MM.1S (cell line): ENCODE data around the gene ARHGAP26.

Experiments
- EZH2 ChIP-seq: fragments of 300-600 bp; sonication (generic); optimal IDR thresholded peaks from 2 replicates; pipeline ENCODE3; 2017; ENCODE audit warnings: low read depth, mild to moderate bottlenecking, antibody characterized with exemption, low read length, mixed read lengths
- EZH2phosphoT487 ChIP-seq: fragments of 300-600 bp; sonication (generic); IDR thresholded peaks from 2 replicates; pipeline ENCODE4 v1.6.1; 2018; ENCODE audit warnings: antibody characterized with exemption, low read length
- TF ChIP-seq, protein P1 (sequence below): fragments of 300-600 bp; sonication (generic); IDR thresholded peaks from 2 replicates; pipeline ENCODE4 v1.5.1; 2016; ENCODE audit warnings: antibody characterized with exemption, low read length, mixed read lengths

DNA sequence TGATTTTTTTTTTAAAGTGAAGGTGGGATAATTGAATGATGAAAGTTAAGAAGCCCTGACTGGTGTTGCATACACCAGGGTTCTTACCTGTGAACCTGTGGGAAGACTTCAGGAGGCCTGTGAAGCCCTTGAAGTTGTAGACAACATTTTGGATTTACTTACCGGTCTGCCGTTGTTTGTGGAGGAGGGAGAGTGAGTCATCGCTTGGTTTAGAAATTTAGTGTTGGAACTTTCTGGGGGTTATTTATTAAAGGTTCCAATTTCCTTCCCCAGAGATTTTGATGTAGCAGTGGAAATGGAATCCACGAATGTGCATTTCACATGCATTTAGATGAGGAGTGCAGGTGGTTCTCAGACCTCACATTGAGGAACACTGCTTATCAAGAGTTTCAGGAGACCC lies 49.6 kb downstream of the ARHGAP26 start:
- TF ChIP-seq EZH2 (no peak), EZH2phosphoT487 (no peak)
- TF ChIP-seq, protein P1, sequence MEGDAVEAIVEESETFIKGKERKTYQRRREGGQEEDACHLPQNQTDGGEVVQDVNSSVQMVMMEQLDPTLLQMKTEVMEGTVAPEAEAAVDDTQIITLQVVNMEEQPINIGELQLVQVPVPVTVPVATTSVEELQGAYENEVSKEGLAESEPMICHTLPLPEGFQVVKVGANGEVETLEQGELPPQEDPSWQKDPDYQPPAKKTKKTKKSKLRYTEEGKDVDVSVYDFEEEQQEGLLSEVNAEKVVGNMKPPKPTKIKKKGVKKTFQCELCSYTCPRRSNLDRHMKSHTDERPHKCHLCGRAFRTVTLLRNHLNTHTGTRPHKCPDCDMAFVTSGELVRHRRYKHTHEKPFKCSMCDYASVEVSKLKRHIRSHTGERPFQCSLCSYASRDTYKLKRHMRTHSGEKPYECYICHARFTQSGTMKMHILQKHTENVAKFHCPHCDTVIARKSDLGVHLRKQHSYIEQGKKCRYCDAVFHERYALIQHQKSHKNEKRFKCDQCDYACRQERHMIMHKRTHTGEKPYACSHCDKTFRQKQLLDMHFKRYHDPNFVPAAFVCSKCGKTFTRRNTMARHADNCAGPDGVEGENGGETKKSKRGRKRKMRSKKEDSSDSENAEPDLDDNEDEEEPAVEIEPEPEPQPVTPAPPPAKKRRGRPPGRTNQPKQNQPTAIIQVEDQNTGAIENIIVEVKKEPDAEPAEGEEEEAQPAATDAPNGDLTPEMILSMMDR: no peak
